Stimulated activated CD4-positive, alpha-beta T cell treated with anti-CD3 and anti-CD28 coated beads, Interleukin-12 subunit alpha, Interleukin-12 subunit beta, amount 100 ng/mL, for 24 hours (primary cell): ENCODE results near the gene TOR4A.

Experiments used
- DNase-seq, 2 experiments: peaks; one replicate each; pipeline ENCODE4 v3.0.0-alpha.2; 2020; ENCODE audit warnings: low read depth in 2 of 2

TOR4A gene

GRCh38 chr9:137306066-137306849, 28.7 kb downstream of the TOR4A start:
- DNase-seq: no peak

- DNase-seq: no peak
These were observed 29.3 kb downstream of the TOR4A start for GRCh38 chr9:137306850-137307254.

GRCh38 chr9:137307255-137308056, 29.9 kb downstream of the TOR4A start:
- DNase-seq: no peak

- DNase-seq: no peak
These were observed 30.6 kb downstream of the TOR4A start for GRCh38 chr9:137308057-137308619.

GRCh38 chr9:137309368-137310188, 32.1 kb downstream of the TOR4A start:
- no peak for DNase-seq

GRCh38 chr9:137310189-137311052, 32.9 kb downstream of the TOR4A start:
- DNase-seq: no peak

- no peak for DNase-seq
These were observed 33.9 kb downstream of the TOR4A start for GRCh38 chr9:137311171-137311985.

- no peak for DNase-seq
These were observed 34.7 kb downstream of the TOR4A start for GRCh38 chr9:137311986-137312851.

- no peak for DNase-seq
These were observed 35.4 kb downstream of the TOR4A start for GRCh38 chr9:137312852-137313325.

- DNase-seq: no peak
These were observed 35.9 kb downstream of the TOR4A start for GRCh38 chr9:137313326-137313936.

- DNase-seq: no peak
These were observed 36.5 kb downstream of the TOR4A start for GRCh38 chr9:137313956-137314560.

- DNase-seq: no peak
These were observed 37.3 kb downstream of the TOR4A start for GRCh38 chr9:137314561-137315560.

GRCh38 chr9:137315581-137316011, 38.1 kb downstream of the TOR4A start:
- DNase-seq: no peak

GRCh38 chr9:137316012-137316981, 38.8 kb downstream of the TOR4A start:
- DNase-seq: no peak

GRCh38 chr9:137317021-137317717, 39.6 kb downstream of the TOR4A start:
- no peak for DNase-seq
